GM21526 (cell line): ENCODE measurements around the gene C1QTNF6.

Source experiments
- ATAC-seq: cut with Tn5 transposase; IDR thresholded peaks from one replicate; pipeline ENCODE4 v1.9.1; 2021; ENCODE audit warnings: moderate library complexity; ENCODE audit not compliant: unreplicated experiment, low FRiP score

The C1QTNF6 gene

GRCh38 chr22:37148031-37148651 lies 39.9 kb downstream of the C1QTNF6 start:
- no peak for ATAC-seq

- ATAC-seq: no peak
Measured at GRCh38 chr22:37147186-37147990, 40.7 kb downstream of the C1QTNF6 start.

GRCh38 chr22:37146507-37147180 lies 41.4 kb downstream of the C1QTNF6 start:
- no peak for ATAC-seq

- no peak for ATAC-seq
Measured at GRCh38 chr22:37146051-37146385, 42.0 kb downstream of the C1QTNF6 start.

- ATAC-seq: no peak
Measured at GRCh38 chr22:37145180-37146050, 42.6 kb downstream of the C1QTNF6 start.

- ATAC-seq: no peak
Measured at GRCh38 chr22:37144180-37144554, 43.9 kb downstream of the C1QTNF6 start.

- ATAC-seq: no peak
Measured at GRCh38 chr22:37141971-37142370, 46.1 kb downstream of the C1QTNF6 start.

- no peak for ATAC-seq
Measured at GRCh38 chr22:37141476-37141875, 46.6 kb downstream of the C1QTNF6 start.

- no peak for ATAC-seq
Measured at GRCh38 chr22:37140686-37141323, 47.2 kb downstream of the C1QTNF6 start.

- ATAC-seq: no peak
Measured at GRCh38 chr22:37139762-37140161, 48.3 kb downstream of the C1QTNF6 start.

GRCh38 chr22:37138849-37139561 lies 49.0 kb downstream of the C1QTNF6 start:
- ATAC-seq: no peak

- ATAC-seq: no peak
Measured at GRCh38 chr22:37137903-37138665, 50.0 kb downstream of the C1QTNF6 start.

GRCh38 chr22:37137131-37137530 lies 50.9 kb downstream of the C1QTNF6 start:
- no peak for ATAC-seq

- ATAC-seq: no peak
Measured at GRCh38 chr22:37135023-37135422, 53.0 kb downstream of the C1QTNF6 start.

GRCh38 chr22:37133304-37134018 lies 54.6 kb downstream of the C1QTNF6 start:
- no peak for ATAC-seq

- ATAC-seq: no peak
Measured at GRCh38 chr22:37132773-37133172, 55.3 kb downstream of the C1QTNF6 start.
